ENCODE results near the gene CARD10. TPM values are rescaled to one million over a fixed set of nuclear protein-coding genes. Genes with fewer than 3 reads are reported as not detected.

The CARD10 gene
- total RNA-seq, 1 donor from 2014 or later, result 9.0 TPM

DNA sequence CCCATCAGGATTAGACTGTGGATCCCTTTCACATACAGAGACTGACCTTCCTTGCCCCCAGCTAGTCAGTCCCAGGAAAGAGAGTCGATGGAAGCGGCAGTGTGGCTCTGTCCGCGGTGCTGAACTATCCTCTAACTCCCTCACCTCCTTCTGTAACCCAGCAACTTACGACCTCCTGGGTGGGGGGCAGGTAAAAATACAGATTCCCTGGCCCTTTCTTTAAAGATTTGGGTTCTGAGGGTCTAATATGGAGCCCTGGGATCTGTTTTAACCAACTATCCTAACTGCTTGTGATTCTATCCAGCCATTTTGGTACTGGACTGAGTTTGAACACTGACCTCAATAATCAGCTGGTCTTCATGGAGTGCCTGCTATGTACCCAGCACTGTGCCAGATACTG lies 56.2 kb downstream of the CARD10 start:
- no peak overlapping the region for H3K4me3 ChIP-seq
- intact Hi-C loops (cut with micrococcal nuclease), result no loop called here

DNA sequence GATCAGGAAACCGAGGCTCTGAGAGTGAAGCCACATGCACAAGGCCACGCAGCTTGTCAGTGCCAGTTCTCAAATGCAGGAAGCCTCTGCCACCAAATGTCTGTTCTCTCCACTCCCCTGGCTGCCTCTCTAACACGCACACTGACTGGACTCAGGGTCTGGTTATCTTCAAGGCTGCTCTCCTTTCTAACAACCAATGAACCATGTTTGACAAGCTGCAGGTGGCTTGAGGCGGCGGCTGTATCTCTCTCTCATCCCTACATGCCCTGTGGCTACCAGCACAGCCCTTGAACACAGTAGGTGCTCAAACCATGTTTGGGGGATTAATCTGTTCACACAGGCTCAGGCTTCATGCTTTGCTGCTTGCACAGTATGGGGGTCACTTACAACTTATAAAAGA lies 56.8 kb downstream of the CARD10 start:
- no peak for DNase-seq
- intact Hi-C loops (cut with micrococcal nuclease), result no loop called here
- TF ChIP-seq, protein P1, sequence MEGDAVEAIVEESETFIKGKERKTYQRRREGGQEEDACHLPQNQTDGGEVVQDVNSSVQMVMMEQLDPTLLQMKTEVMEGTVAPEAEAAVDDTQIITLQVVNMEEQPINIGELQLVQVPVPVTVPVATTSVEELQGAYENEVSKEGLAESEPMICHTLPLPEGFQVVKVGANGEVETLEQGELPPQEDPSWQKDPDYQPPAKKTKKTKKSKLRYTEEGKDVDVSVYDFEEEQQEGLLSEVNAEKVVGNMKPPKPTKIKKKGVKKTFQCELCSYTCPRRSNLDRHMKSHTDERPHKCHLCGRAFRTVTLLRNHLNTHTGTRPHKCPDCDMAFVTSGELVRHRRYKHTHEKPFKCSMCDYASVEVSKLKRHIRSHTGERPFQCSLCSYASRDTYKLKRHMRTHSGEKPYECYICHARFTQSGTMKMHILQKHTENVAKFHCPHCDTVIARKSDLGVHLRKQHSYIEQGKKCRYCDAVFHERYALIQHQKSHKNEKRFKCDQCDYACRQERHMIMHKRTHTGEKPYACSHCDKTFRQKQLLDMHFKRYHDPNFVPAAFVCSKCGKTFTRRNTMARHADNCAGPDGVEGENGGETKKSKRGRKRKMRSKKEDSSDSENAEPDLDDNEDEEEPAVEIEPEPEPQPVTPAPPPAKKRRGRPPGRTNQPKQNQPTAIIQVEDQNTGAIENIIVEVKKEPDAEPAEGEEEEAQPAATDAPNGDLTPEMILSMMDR (IDR thresholded peaks at IDR 0.05; ENCODE audit: borderline replicate concordance), result no peak
- Histone ChIP-seq H3K27ac (replicated peaks) (no peak overlapping the region), H3K9me3 (replicated peaks) (no peaks in the 10 kb centered on the region), H3K36me3 (no peaks in the 10 kb centered on the region), H3K4me3 (no peak overlapping the region), H3K4me1 (no peaks in the 10 kb centered on the region), H3K27me3 (ENCODE audit: low read depth) (peaks cover 74% of the 10 kb centered on the region)

More for the DNA sequence above, 56.2 kb downstream of the CARD10 start:
- peaks cover 74% of the 10 kb centered on the region for H3K27me3 ChIP-seq (ENCODE audit: low read depth)
- no peaks in the 10 kb centered on the region for H3K4me1 ChIP-seq
- TF ChIP-seq, protein P1 (IDR thresholded peaks at IDR 0.05; ENCODE audit: borderline replicate concordance), result no peak
- no peak overlapping the region for H3K27ac ChIP-seq (replicated peaks)
- no peaks in the 10 kb centered on the region for H3K9me3 ChIP-seq (replicated peaks)
- no peaks in the 10 kb centered on the region for H3K36me3 ChIP-seq
- no peak for DNase-seq

DNA sequence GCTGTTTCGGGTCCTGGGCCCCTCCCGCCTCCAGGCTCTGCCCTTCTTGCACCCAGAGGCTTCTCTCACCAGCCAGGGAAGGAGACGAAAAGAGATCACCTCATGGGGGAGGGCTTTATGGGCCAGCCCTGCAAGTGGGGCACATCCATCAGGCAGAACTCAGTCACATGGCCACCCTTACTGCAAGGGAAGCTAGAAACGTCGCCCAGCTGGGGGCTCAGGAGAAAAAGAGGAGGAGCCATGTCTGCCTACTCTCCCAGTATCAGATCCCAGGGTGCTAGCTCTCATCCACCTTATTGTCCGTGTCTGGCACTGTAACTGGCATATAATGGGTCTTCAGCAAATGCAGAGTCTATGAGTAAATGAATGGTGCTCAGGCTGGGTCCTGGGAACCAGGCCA lies 57.3 kb downstream of the CARD10 start:
- Histone ChIP-seq H3K27me3 (ENCODE audit: low read depth) (peaks cover 74% of the 10 kb centered on the region), H3K9me3 (replicated peaks) (no peaks in the 10 kb centered on the region), H3K4me3 (no peak overlapping the region), H3K27ac (replicated peaks) (no peak overlapping the region), H3K36me3 (no peaks in the 10 kb centered on the region), H3K4me1 (no peaks in the 10 kb centered on the region)
- TF ChIP-seq, protein P1 (IDR thresholded peaks at IDR 0.05; ENCODE audit: borderline replicate concordance), result no peak
- intact Hi-C loops (cut with micrococcal nuclease), result no loop called here
- DNase-seq, result no peak

DNA sequence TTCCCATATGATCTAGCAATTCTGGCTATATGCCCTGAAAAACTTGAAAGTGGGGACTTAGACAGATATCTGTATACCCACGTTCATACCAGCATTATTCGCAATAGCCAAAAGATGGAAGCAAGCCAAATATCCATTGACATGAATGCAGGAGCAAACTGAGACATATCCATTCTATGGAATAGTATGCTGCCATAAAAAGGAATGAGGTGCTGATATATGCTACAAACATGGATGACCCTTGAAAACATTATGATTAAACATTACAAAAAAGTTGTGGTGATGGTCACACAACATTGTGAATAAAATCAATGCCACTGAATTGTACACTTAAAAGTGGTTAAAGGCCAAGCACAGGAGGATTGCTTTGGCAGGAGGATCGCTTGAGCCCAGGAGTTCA lies 58.5 kb downstream of the CARD10 start:
- DNase-seq, result no peak
- intact Hi-C loops (cut with micrococcal nuclease), result no loop called here

DNA sequence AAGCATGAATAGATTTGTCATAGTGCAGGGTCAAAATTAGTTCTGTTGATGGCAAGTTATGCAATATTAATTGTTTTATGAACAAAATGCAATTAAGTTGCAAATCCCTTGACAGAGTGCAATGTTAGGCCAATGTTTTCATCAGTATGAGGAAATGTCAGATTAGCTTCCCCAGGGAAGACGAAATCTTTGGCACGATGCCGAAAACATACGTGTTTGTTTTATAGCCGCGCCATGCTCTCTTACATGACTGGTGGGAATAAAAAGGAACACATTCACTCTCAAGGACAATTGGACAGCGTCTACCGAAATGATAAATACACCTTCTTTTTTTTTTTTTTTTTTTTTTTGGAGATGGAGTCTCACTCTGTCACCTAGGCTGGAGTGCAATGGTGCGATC lies 60.0 kb downstream of the CARD10 start:
- Histone ChIP-seq H3K27me3 (ENCODE audit: low read depth) (peaks cover 80% of the 10 kb centered on the region), H3K27ac (replicated peaks) (no peak overlapping the region), H3K4me1 (no peaks in the 10 kb centered on the region), H3K36me3 (no peaks in the 10 kb centered on the region), H3K9me3 (replicated peaks) (no peaks in the 10 kb centered on the region), H3K4me3 (no peak overlapping the region)
- DNase-seq, result no peak
- intact Hi-C loops (cut with micrococcal nuclease), result no loop called here
- TF ChIP-seq, protein P1 (IDR thresholded peaks at IDR 0.05; ENCODE audit: borderline replicate concordance), result no peak

More for the DNA sequence above, 58.5 kb downstream of the CARD10 start:
- H3K9me3 ChIP-seq (replicated peaks), result no peaks in the 10 kb centered on the region
- no peak overlapping the region for H3K4me3 ChIP-seq
- H3K27me3 ChIP-seq (ENCODE audit: low read depth), result peaks cover 74% of the 10 kb centered on the region
- H3K36me3 ChIP-seq, result no peaks in the 10 kb centered on the region
- no peak overlapping the region for H3K27ac ChIP-seq (replicated peaks)
- TF ChIP-seq, protein P1 (IDR thresholded peaks at IDR 0.05; ENCODE audit: borderline replicate concordance), result no peak
- no peaks in the 10 kb centered on the region for H3K4me1 ChIP-seq

Measured in left ventricle myocardium inferior (tissue), 1 donor.